AG04450 (cell line): Measurements from ENCODE around the gene FZD4. TPM values are rescaled to one million over a fixed set of nuclear protein-coding genes. Genes with fewer than 3 reads are reported as not detected.
"Not testable (repeated sequence)": the region's sequence is repeated elsewhere in the genome, so short reads cannot be mapped to it uniquely, and the experiment has no call there.

ENCODE experiments used
- CTCF ChIA-PET: fragments of 300-600, 350-600 bp; formaldehyde crosslinking; extraction: SDS; loops from one replicate; lab custom pipeline; 2022; ENCODE audit warnings: antibody characterized with exemption, inconsistent platforms; lab: Charles Lee
- POLR2A ChIA-PET: fragments of 350-600 bp; formaldehyde crosslinking; extraction: SDS; loops from one replicate; lab custom pipeline; 2021; ENCODE audit warnings: antibody characterized with exemption, inconsistent platforms; lab: Yijun Ruan, JAX
- DNase-seq: peaks from one replicate; pipeline ENCODE4 v3.0.0-alpha.2; 2011; ENCODE audit warnings: low read depth, low spot score
- H3K27ac ChIP-seq: one replicate; pipeline ENCODE4 v1.5.1; 2012; ENCODE audit warnings: low read depth, low read length, control low read depth
- H3K27me3 ChIP-seq: one replicate; pipeline ENCODE4 v1.6.0; 2012; ENCODE audit warnings: low read length; ENCODE audit not compliant: control insufficient read depth, insufficient read depth
- H3K4me3 ChIP-seq: 2 replicates; pipeline ENCODE4 v1.5.1; 2011; ENCODE audit warnings: mild to moderate bottlenecking, low read depth, low read length, control low read depth
- H3K9me3 ChIP-seq: 2 replicates; pipeline ENCODE4 v1.5.1; 2012; ENCODE audit warnings: low read length; ENCODE audit not compliant: control insufficient read depth, insufficient read depth
- polyA plus RNA-seq: library from polyadenylated mRNA; depleted of rRNA; stranded (reverse); fragments of >200 nt; gene quantifications from 2 replicates; pipeline ENCODE4 v1.2.3, GENCODE V29; 2011
- TF ChIP-seq, protein P1 (sequence below): IDR thresholded peaks from 2 replicates; pipeline ENCODE4 v1.5.1; 2011; ENCODE audit warnings: low read depth, low read length, control low read depth, inconsistent platforms

Gene FZD4
- polyA plus RNA-seq, 1 experiment: 5.3 TPM

DNA sequence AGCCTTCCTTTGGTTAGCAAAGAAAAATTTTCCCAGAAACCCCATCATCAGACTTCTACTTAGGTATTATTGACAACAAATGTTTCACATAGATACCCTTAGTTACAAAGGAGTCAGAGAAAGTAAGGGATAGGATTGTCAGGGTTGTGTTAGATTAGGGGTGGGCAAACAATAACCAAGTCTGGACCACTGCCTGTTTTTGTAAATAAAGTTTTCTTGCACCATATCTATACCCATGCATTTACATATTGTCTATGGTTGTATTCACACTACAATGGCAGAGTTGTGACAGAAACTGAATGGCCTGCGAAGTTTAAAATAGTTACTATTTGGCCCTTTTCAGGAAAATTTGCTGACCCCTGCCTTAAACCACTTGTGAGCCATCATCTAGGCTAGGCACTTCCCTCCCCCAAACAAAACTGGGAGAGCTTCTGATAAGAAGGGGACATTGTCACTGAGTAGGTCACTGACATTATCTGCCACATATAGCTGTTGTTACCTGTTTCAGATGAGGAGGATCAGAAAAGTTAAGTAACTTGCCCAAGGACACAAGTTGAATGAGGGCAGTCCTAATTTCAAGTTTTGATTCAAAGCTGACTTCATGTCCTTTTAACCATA, 41.9 kb upstream of the FZD4 start:
- TF ChIP-seq, protein P1, sequence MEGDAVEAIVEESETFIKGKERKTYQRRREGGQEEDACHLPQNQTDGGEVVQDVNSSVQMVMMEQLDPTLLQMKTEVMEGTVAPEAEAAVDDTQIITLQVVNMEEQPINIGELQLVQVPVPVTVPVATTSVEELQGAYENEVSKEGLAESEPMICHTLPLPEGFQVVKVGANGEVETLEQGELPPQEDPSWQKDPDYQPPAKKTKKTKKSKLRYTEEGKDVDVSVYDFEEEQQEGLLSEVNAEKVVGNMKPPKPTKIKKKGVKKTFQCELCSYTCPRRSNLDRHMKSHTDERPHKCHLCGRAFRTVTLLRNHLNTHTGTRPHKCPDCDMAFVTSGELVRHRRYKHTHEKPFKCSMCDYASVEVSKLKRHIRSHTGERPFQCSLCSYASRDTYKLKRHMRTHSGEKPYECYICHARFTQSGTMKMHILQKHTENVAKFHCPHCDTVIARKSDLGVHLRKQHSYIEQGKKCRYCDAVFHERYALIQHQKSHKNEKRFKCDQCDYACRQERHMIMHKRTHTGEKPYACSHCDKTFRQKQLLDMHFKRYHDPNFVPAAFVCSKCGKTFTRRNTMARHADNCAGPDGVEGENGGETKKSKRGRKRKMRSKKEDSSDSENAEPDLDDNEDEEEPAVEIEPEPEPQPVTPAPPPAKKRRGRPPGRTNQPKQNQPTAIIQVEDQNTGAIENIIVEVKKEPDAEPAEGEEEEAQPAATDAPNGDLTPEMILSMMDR: no peak
- POLR2A ChIA-PET: no interaction called here
- no peak overlapping the region for H3K27ac ChIP-seq
- DNase-seq: no peak
- no peaks in the 10 kb centered on the region for H3K9me3 ChIP-seq
- H3K4me3 ChIP-seq: no peak overlapping the region
- CTCF ChIA-PET: interaction anchor here (0.7 to 1.3 kb wide), 5 partner anchors 9 to 1541 kb away, joined by 3 to 16 read pairs (median 3); no protein-coding TSS in a partner anchor
- H3K27me3 ChIP-seq: no peaks in the 10 kb centered on the region

GRCh38 chr11:86993031-86993430, 37.8 kb upstream of the FZD4 start:
- TF ChIP-seq, protein P1: no peak
- no peak overlapping the region for H3K27ac ChIP-seq
- CTCF ChIA-PET: interaction anchor here (0.9 to 4.2 kb wide), 6 partner anchors 9 to 428 kb away, joined by 3 to 67 read pairs (median 12); no protein-coding TSS in a partner anchor
- POLR2A ChIA-PET: no interaction called here
- no peak overlapping the region for H3K4me3 ChIP-seq
- no peaks in the 10 kb centered on the region for H3K9me3 ChIP-seq
- no peaks in the 10 kb centered on the region for H3K27me3 ChIP-seq
- no peak for DNase-seq

- H3K4me3 ChIP-seq, H3K27me3 ChIP-seq, H3K9me3 ChIP-seq, POLR2A ChIA-PET, H3K27ac ChIP-seq, DNase-seq: not testable (repeated sequence)
- CTCF ChIA-PET: interaction anchor here (4.2 kb wide), 1 partner anchor 9 kb away, joined by 15 read pairs; no protein-coding TSS in a partner anchor
Measured at GRCh38 chr11:86992340-86992739, 37.1 kb upstream of the FZD4 start.

DNA sequence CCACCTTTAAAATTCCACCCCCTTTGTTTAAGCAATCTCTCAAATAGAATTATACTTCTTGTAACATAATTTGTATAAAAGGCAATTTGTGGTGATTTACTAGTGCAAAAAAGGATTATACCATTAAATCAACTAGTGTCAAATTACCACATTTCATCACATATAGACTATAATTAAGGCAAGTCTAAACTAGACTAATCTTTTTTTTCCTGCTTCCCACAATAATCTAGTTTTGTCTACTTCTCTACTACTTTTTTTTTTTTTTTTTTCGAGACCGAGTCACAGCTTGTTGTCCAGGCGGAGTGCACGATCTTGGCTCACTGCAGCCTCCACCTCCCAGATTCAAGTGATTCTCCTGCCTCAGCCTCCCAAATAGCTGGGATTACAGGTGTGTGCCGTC, 36.1 kb upstream of the FZD4 start:
- CTCF ChIA-PET: interaction anchor here (0.6 to 1.5 kb wide), 2 partner anchors 152 to 299 kb away, joined by 5 read pairs; no protein-coding TSS in a partner anchor
- no peak overlapping the region for H3K27ac ChIP-seq
- POLR2A ChIA-PET: no interaction called here
- no peaks in the 10 kb centered on the region for H3K27me3 ChIP-seq
- H3K9me3 ChIP-seq: no peaks in the 10 kb centered on the region
- no peak overlapping the region for H3K4me3 ChIP-seq
- TF ChIP-seq, protein P1: no peak
- DNase-seq: no peak

DNA sequence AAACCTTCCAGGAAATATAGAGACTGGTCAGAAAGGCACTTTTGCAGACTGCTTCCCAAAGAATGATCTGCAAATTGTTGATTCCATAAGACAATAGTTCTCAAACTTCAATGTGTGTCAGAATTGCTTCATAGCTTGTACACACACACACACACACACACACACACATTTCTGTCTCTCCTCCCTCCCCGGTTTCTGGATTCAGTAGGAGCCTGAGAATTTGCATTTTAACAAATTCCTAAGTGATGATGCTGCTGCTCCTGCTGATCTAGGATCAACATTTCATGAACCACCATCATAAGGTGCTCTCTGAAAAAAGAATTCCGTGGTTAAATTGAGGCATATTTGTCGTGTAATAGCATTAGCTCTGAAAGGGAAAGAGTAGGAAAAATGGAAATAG, 35.3 kb upstream of the FZD4 start:
- Histone ChIP-seq H3K27me3 (no peaks in the 10 kb centered on the region), H3K9me3 (no peaks in the 10 kb centered on the region), H3K4me3 (no peak overlapping the region), H3K27ac (no peak overlapping the region)
- ChIA-PET POLR2A (no interaction called here), CTCF (interaction anchor here (0.6 to 1.5 kb wide), 3 partner anchors 9 to 300 kb away, joined by 3 to 5 read pairs (median 5); no protein-coding TSS in a partner anchor)
- DNase-seq: no peak
- TF ChIP-seq, protein P1: no peak
